HG03342 (cell line): Measurements from ENCODE around the gene PKN3.
"Not testable (repeated sequence)": the region's sequence is repeated elsewhere in the genome, so short reads cannot be mapped to it uniquely, and the experiment has no call there.

Source experiments
- ATAC-seq: cut with Tn5 transposase; IDR thresholded peaks from one replicate; pipeline ENCODE4 v1.9.1; 2021; ENCODE audit warnings: mild to moderate bottlenecking, moderate library complexity; ENCODE audit not compliant: unreplicated experiment

The PKN3 gene

GRCh38 chr9:128690684-128691034, 11.6 kb upstream of the PKN3 start:
- no peak for ATAC-seq

GRCh38 chr9:128693738-128694137, 8.6 kb upstream of the PKN3 start:
- ATAC-seq: not testable (repeated sequence)

GRCh38 chr9:128694344-128694743, 8.0 kb upstream of the PKN3 start:
- ATAC-seq: no peak

- ATAC-seq: no peak
Observed at GRCh38 chr9:128696923-128697707, 5.2 kb upstream of the PKN3 start.

GRCh38 chr9:128699096-128699795, 3.1 kb upstream of the PKN3 start:
- not testable (repeated sequence) for ATAC-seq

GRCh38 chr9:128701227-128701854, 962 bp upstream of the PKN3 start:
- no peak for ATAC-seq

- ATAC-seq: no peak
Observed at GRCh38 chr9:128702949-128703615, 779 bp downstream of the PKN3 start.

- no peak for ATAC-seq
Observed at GRCh38 chr9:128703616-128704355, 1.5 kb downstream of the PKN3 start.

- ATAC-seq: no peak
Observed at GRCh38 chr9:128704356-128704670, 2.0 kb downstream of the PKN3 start.

GRCh38 chr9:128705051-128705965, 3.0 kb downstream of the PKN3 start:
- ATAC-seq: no peak

- ATAC-seq: no peak
Observed at GRCh38 chr9:128706045-128706444, 3.7 kb downstream of the PKN3 start.

- no peak for ATAC-seq
Observed at GRCh38 chr9:128706671-128707381, 4.5 kb downstream of the PKN3 start.

- ATAC-seq: no peak
Observed at GRCh38 chr9:128707446-128707845, 5.1 kb downstream of the PKN3 start.

GRCh38 chr9:128712451-128713410, 10.4 kb downstream of the PKN3 start:
- ATAC-seq: no peak

GRCh38 chr9:128713411-128713780, 11.1 kb downstream of the PKN3 start:
- ATAC-seq: no peak

GRCh38 chr9:128713941-128714573, 11.8 kb downstream of the PKN3 start:
- ATAC-seq: no peak

GRCh38 chr9:128714586-128715435, 12.5 kb downstream of the PKN3 start:
- no peak for ATAC-seq
